AG04450 (cell line): ENCODE results near the gene HSD3B7. TPM values are rescaled to one million over a fixed set of nuclear protein-coding genes. Genes with fewer than 3 reads are reported as not detected.

Experiments
- CTCF ChIA-PET: fragments of 300-600, 350-600 bp; formaldehyde crosslinking; extraction: SDS; loops from one replicate; lab custom pipeline; 2022; ENCODE audit warnings: antibody characterized with exemption, inconsistent platforms; lab: Charles Lee
- POLR2A ChIA-PET: fragments of 350-600 bp; formaldehyde crosslinking; extraction: SDS; loops from one replicate; lab custom pipeline; 2021; ENCODE audit warnings: antibody characterized with exemption, inconsistent platforms; lab: Yijun Ruan, JAX
- DNase-seq: peaks from one replicate; pipeline ENCODE4 v3.0.0-alpha.2; 2011; ENCODE audit warnings: low read depth, low spot score
- H3K27ac ChIP-seq: one replicate; pipeline ENCODE4 v1.5.1; 2012; ENCODE audit warnings: low read depth, low read length, control low read depth
- H3K27me3 ChIP-seq: one replicate; pipeline ENCODE4 v1.6.0; 2012; ENCODE audit warnings: low read length; ENCODE audit not compliant: control insufficient read depth, insufficient read depth
- H3K4me3 ChIP-seq: 2 replicates; pipeline ENCODE4 v1.5.1; 2011; ENCODE audit warnings: mild to moderate bottlenecking, low read depth, low read length, control low read depth
- H3K9me3 ChIP-seq: 2 replicates; pipeline ENCODE4 v1.5.1; 2012; ENCODE audit warnings: low read length; ENCODE audit not compliant: control insufficient read depth, insufficient read depth
- CTCF ChIP-seq: IDR thresholded peaks from 2 replicates; pipeline ENCODE4 v1.5.1; 2011; ENCODE audit warnings: low read depth, low read length, control low read depth, inconsistent platforms
- polyA plus RNA-seq: library from polyadenylated mRNA; depleted of rRNA; stranded (reverse); fragments of >200 nt; gene quantifications from 2 replicates; pipeline ENCODE4 v1.2.3, GENCODE V29; 2011

Gene HSD3B7
- polyA plus RNA-seq, 1 experiment, result 6.1 TPM

DNA sequence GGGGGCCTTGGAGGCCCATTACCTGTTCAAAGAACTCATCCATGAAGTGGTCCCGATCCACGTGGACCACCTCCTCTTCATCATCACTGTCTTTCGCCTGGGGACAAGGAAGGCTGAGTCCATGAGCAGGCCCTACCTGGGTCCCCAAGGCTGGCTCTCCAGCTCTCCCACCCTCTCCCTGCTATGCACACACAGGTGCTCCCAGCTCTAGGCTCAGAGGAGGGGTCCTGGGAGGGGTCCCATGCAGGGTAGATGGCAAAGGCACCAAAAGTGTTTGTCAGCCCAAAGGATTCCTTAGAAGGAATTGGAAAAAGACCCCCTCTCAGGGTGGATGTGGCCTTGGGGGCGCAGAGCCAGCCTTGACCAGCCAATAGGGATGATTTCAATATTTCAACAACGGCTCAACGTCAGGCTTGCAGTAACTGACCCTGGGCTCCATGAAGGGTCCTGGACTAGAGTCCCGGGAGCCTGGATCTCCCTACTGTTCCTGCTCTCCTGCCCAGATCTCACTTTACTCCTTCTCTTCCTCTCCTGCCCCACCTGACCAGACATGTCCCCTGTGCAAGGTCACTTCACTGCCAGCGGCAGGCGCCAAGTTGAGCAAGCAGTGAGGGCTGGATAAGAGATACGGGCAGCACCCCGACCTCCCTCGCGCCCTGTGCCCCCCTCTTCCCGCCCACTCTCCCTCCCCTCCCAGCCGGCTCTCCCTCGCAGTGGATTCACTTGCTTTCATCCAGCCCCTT, 16.7 kb downstream of the HSD3B7 start:
- ChIA-PET POLR2A (no interaction called here), CTCF (interaction anchor here (0.9 to 1.2 kb wide), 3 partner anchors 17 to 140 kb away, joined by 3 to 6 read pairs (median 4); partner anchors contain the start of gene HSD3B7)
- no peak for DNase-seq
- H3K27me3 ChIP-seq, result no peaks in the 10 kb centered on the region
- no peak overlapping the region for H3K4me3 ChIP-seq
- no peak for TF ChIP-seq CTCF
- H3K27ac ChIP-seq, result no peak overlapping the region
- peaks cover 1% of the 10 kb centered on the region; the same call in 1 of the 2 replicates for H3K9me3 ChIP-seq

GRCh38 chr16:31002250-31002700, 17.3 kb downstream of the HSD3B7 start:
- H3K27me3 ChIP-seq, result no peaks in the 10 kb centered on the region

GRCh38 chr16:31002862-31003341, 17.9 kb downstream of the HSD3B7 start:
- POLR2A ChIA-PET, result no interaction called here
- H3K27ac ChIP-seq, result no peak overlapping the region
- H3K9me3 ChIP-seq, result peaks cover 2% of the 10 kb centered on the region; the same call in 1 of the 2 replicates
- TF ChIP-seq CTCF, result no peak
- CTCF ChIA-PET, result interaction anchor here (0.9 to 1.2 kb wide), 3 partner anchors 18 to 139 kb away, joined by 3 to 6 read pairs (median 4); partner anchors contain the start of gene HSD3B7
- DNase-seq, result no peak
- no peak overlapping the region for H3K4me3 ChIP-seq
- no peaks in the 10 kb centered on the region for H3K27me3 ChIP-seq

More at GRCh38 chr16:31002250-31002700, 17.3 kb downstream of the HSD3B7 start:
- TF ChIP-seq CTCF, result no peak
- DNase-seq, result no peak
- ChIA-PET POLR2A (no interaction called here), CTCF (interaction anchor here (0.9 to 1.2 kb wide), 3 partner anchors 18 to 140 kb away, joined by 3 to 6 read pairs (median 4); partner anchors contain the start of gene HSD3B7)
- no peak overlapping the region for H3K27ac ChIP-seq
- no peak overlapping the region for H3K4me3 ChIP-seq
- H3K9me3 ChIP-seq, result peaks cover 2% of the 10 kb centered on the region; the same call in 1 of the 2 replicates

- TF ChIP-seq CTCF, result no peak
- ChIA-PET POLR2A (no interaction called here), CTCF (interaction anchor here (1.2 kb wide), 1 partner anchor 19 kb away, joined by 4 read pairs; the partner anchor contains the start of gene HSD3B7)
- Histone ChIP-seq H3K27ac (no peak overlapping the region), H3K4me3 (no peak overlapping the region), H3K9me3 (peaks cover 2% of the 10 kb centered on the region; the same call in 1 of the 2 replicates), H3K27me3 (no peaks in the 10 kb centered on the region)
- DNase-seq, result no peak
These were observed 18.7 kb downstream of the HSD3B7 start for GRCh38 chr16:31003744-31004143.

DNA sequence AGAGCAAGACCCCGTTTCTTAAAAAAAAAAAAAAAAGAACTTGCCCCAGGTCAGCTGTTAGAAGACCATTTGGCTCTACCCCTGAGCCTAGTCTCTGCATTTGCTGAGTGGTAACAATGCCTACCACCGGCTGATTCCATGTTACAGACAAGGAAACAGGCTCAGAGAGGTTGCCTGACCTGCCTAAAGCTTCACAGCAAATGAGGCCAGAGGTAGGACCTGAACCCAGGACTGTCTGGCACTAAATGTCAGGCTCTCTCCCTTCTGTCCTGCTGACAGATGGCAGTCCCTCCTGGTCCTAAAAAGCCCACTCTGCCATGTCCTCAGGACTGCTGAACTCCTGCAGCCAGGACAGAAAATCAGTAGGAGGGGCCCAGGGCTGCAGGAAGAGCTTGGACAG, 19.7 kb downstream of the HSD3B7 start:
- no peak overlapping the region for H3K4me3 ChIP-seq
- no peak for TF ChIP-seq CTCF
- ChIA-PET POLR2A (no interaction called here), CTCF (interaction anchor here (1.2 kb wide), 1 partner anchor 20 kb away, joined by 4 read pairs; the partner anchor contains the start of gene HSD3B7)
- H3K27ac ChIP-seq, result no peak overlapping the region
- DNase-seq, result no peak
- no peaks in the 10 kb centered on the region for H3K27me3 ChIP-seq
- H3K9me3 ChIP-seq, result peaks cover 2% of the 10 kb centered on the region; the same call in 1 of the 2 replicates
